Fibroblast of mammary gland (primary cell): ENCODE measurements around the gene GARNL3.

ENCODE experiments used
- DNase-seq: peaks from one replicate; pipeline ENCODE4 v3.0.0-alpha.2; 2010; ENCODE audit warnings: low read depth
- H3K4me3 ChIP-seq: 2 replicates; pipeline ENCODE4 v1.5.1; 2011; ENCODE audit warnings: low read depth, mild to moderate bottlenecking, low read length, moderate library complexity; ENCODE audit not compliant: control insufficient read depth
- CTCF ChIP-seq: conservative IDR thresholded peaks from 2 replicates; pipeline ENCODE4 v1.5.1; 2011; ENCODE audit warnings: low read depth, low read length, inconsistent platforms; ENCODE audit not compliant: control insufficient read depth, insufficient read depth

Gene GARNL3

GRCh38 chr9:127349483-127350113 lies 85.0 kb downstream of the GARNL3 start:
- no peak for DNase-seq
- no peak for TF ChIP-seq CTCF
- H3K4me3 ChIP-seq = no peak overlapping the region

- no peak for DNase-seq
- TF ChIP-seq CTCF = no peak
- H3K4me3 ChIP-seq = no peak overlapping the region
Measured at GRCh38 chr9:127351182-127352166, 86.9 kb downstream of the GARNL3 start.

GRCh38 chr9:127353882-127354281 lies 89.3 kb downstream of the GARNL3 start:
- DNase-seq = no peak
- TF ChIP-seq CTCF = no peak
- no peak overlapping the region for H3K4me3 ChIP-seq

GRCh38 chr9:127356906-127357305 lies 92.3 kb downstream of the GARNL3 start:
- DNase-seq = no peak
- no peak overlapping the region for H3K4me3 ChIP-seq
- no peak for TF ChIP-seq CTCF

GRCh38 chr9:127358023-127358535 lies 93.5 kb downstream of the GARNL3 start:
- DNase-seq = no peak
- H3K4me3 ChIP-seq = no peak overlapping the region
- TF ChIP-seq CTCF = no peak

GRCh38 chr9:127358770-127359169 lies 94.2 kb downstream of the GARNL3 start:
- DNase-seq = no peak
- no peak overlapping the region for H3K4me3 ChIP-seq
- TF ChIP-seq CTCF = no peak
